HG03439 (cell line): Measurements from ENCODE around the gene AATK.
"Not testable (repeated sequence)": the region's sequence is repeated elsewhere in the genome, so short reads cannot be mapped to it uniquely, and the experiment has no call there.

ENCODE experiments used
- ATAC-seq: cut with Tn5 transposase; IDR thresholded peaks from one replicate; pipeline ENCODE4 v1.9.1; 2021; ENCODE audit warnings: mild to moderate bottlenecking, moderate library complexity; ENCODE audit not compliant: unreplicated experiment

AATK gene

DNA sequence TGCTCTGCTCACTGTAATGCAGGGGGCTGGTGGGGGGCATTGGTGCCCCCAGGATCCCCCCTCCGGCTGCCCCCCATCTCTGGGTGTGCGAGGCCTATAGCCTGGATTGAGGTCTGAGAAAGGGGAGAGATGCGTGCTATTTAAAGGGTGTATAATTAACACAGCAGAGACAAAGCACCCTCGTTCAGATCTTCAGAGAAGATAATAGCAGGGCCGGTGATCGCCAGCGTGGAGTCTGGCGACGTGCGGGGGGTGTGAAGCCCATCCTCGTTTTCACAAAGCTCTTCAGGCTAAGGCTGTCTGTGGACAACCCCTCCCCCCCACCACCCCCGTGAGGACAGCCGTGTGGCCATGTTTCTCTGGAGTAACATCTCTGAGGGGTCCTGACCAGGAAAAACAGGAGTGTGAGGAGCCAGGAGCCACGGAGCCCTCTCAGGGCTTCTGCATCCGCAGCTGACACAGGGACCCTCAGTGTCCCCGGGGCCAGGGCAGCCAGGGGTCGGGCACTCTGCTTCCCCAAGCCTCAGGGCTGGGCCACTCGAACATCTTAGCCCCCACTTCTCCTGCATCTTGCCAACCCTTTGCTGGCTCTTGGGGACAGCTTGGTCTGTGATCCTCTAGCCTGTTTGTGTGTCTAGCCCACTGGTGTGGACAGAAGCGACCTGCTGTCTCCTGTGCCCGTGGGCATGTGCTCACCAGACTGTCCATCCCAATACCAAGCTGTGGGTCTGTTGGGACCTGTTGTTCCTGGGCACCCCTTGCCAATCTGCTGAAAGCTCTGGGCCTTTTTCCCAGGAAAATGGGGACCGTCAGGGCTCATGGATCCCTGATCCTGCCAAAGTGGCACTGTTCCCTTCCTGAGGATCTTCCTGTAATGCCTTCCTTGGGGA lies 72.2 kb downstream of the AATK start:
- no peak for ATAC-seq

DNA sequence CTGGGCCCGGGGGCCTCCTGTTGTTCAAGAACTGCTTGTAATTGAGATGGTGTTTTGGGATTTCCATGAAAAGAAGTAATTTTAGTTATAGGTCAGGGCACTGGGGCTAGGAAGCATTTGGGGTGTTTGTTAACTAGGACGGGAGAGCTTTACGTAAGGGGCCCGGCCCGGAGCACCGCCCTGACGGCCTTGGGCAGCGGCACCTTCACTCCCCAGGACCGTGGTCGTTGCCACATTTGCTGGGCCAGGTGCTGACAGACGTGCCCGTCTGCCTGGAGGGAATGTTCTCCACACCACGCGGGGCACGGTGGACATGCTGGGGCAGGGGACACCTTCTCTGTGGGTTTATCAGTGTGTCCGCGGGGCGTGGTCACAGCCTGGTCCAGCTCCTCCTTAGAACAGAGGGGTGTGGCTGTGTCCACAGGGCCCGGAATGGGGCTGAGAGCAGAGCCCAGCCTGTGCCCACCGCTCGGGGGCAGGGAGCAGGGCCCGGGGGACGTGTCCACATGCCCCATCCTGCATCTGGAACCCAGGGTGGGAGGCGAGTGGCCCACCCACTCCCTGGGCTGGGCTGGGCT lies 73.4 kb downstream of the AATK start:
- ATAC-seq = no peak

DNA sequence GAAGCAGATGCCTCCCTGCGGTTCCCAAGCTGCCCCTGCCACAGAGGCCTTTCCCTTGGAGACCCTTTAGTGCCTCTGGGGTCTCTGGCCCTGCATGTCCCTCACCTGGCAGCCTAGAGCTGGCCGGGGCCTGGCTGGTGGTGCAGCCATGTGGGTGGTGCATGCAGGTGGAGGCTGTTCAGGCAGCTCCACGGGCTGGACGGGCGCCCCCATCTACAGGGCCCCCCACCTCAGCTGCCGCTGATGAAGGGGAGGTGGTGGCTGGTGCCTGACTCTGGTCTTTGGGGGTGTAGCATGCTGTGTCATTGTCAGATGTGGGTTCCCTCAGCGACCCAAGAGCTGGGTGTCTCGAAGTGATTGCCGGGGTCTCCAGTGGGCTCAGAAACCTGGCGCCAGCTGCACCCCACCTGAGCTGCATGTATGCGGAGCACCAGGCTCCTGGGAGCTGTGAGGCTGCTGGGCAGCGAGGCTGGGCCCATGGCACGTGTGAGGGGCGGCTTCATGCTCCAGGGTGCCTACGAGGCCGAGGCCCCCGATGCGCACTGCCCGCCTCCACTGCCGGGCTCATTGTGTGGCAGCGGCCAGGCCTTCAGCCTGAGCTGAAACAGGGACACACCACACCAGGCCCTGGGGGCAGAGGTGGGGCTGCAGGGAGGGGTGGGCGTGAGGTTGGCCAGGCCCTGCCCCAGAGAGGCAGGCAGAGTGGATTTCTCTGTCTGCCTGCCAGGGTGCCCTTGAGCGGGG lies 74.1 kb downstream of the AATK start:
- ATAC-seq = no peak

- no peak for ATAC-seq
These were observed 74.9 kb downstream of the AATK start for GRCh38 chr17:81091154-81091553.

- no peak for ATAC-seq
These were observed 75.5 kb downstream of the AATK start for GRCh38 chr17:81090361-81091136.

DNA sequence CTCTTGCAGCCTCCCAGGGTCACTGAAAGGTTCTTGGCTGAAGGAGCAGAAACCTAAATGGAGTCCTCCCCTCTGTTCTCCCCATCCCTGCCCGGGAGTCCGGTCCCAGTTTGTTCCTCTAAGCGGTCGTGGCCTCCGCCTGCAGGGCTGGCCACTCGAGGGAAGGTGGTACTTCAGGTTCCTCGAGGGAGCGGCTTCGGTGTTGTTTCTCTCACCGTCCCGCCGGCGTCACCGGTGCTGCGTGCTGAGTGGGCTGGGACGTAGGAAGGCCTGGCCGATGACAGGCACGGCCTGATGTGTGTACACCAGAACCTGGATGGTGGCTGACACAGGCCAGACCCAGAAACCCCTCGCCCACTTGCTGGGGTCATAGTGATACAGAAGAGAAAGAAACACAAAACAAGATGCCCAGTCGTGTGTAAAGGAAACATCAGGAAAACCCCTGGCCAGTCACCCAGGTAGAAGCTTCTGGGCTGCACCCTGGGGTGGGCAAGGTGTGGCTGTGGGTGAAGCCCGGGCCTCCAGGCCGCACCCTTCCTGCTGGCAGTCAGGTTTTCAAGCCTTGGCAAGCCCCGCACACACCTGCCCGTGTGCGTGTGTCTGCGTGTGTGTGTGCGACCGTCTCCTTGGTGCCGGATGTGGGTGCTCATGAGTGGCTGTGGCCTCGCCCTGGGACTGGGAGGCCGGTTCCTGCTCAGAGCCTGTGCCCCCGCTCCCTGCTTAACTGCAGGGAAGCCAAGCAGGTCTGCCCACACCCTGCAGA lies 79.1 kb downstream of the AATK start:
- ATAC-seq = no peak

GRCh38 chr17:81085420-81085911 lies 80.6 kb downstream of the AATK start:
- no peak for ATAC-seq

DNA sequence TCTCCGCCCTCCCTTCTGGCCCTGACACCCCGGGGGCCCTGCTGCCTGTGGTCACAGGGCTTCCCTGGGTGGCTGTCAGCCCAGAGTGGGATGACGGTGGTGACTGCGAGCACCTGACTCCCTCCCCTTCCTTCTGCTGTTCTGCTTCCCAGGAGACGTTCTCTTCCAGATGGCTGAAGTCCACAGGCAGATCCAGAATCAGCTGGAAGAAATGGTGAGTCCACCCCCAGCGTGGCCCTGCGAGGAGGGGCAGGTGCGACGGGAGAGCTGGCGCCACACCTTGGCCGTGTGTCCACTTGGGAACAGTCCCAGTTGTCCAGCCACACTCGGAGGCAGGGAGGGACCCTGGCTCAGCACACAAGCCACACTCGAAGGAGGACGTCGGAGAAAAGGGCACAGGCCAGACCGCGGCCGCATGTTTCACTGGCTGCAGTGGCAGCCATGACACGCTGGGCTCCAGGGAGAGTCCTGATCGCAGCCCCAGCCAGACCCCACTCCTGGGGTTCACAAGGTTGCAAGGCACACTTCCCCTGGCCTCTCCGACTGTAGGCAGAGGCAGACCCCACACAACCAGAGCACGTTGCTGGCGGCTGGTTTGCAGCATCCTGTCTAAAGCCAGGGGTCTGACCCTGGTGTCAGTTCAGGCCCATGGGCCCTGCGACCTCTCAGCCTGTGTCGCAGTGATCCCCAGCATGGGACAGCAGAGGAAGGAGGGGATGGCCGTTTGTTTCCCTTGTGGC lies 81.2 kb downstream of the AATK start:
- ATAC-seq = no peak

DNA sequence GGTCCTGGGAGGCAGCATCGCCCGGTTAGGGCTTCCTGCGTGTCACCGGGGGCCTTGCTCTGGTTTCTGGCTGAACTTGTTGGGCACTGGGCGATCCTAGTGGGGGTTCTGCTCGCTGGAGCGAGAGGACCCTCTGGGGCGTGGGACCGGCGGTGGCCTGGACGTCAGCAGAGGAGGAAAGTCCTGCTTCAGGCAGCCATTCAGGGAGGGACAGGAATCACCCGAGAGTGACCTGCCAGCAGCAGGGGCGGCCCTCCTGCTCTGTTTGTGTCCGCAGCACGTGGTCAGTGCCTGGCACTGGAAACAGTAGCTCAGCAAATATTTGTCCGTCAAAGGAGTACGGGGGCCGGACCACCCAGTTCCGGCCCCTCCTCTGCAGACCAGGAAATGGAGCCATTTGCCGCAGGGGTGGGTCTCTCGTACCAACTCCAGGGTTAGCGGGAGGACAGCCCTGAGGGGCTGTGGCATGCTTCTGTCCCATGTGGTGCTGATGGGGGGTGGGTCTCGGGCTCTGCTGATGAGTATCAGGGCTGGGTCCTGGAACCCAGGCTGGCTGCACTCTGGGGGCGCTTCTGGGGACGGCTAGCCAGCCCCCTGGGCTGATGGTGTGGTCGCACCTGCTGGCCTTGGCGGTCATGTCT lies 82.8 kb downstream of the AATK start:
- ATAC-seq = no peak

DNA sequence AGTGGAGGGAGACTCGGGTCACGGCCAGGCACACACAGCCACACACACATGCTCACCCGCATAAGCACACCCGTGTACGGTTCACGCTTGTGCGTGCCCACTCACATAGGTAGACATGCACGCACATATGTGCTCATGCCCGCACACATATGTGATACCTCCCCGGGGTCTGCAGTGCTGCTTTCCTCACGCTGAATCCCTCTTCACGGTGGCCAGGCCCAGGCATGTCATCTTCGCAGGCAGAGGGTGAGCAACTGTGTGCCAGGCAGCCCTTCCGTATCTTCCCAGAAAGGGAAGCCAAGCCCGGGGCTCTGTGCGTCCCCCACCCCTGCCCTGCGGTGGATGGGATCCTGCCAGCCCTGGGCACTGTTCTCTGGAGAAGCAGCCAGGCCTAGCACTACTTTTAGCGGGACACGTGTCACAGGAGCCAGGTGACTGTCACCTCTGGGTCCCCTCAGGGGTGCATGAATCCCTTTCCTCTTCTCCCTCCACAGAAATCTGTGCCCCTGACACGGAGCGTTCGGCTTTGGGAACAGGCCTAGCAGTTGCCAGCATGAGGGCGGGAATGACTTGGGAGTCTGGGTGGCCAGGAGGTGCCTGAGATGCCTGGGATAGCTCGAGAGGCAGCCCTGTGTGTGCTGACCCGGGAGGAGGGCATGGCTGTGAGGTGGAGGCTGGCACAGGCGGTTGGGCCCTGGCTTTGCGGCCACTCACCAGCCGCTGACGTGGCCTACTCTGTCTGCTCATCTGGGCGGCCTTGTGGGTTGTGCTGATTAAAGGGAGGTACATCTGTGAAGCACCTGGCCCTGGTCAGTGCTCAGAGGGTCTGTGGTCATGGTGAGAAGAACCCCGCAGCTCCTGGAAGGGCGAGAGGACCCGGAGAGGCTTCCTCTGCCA lies 83.6 kb downstream of the AATK start:
- ATAC-seq = no peak

GRCh38 chr17:81081222-81082176 lies 84.5 kb downstream of the AATK start:
- no peak for ATAC-seq

- no peak for ATAC-seq
These were observed 86.0 kb downstream of the AATK start for GRCh38 chr17:81080019-81080418.

DNA sequence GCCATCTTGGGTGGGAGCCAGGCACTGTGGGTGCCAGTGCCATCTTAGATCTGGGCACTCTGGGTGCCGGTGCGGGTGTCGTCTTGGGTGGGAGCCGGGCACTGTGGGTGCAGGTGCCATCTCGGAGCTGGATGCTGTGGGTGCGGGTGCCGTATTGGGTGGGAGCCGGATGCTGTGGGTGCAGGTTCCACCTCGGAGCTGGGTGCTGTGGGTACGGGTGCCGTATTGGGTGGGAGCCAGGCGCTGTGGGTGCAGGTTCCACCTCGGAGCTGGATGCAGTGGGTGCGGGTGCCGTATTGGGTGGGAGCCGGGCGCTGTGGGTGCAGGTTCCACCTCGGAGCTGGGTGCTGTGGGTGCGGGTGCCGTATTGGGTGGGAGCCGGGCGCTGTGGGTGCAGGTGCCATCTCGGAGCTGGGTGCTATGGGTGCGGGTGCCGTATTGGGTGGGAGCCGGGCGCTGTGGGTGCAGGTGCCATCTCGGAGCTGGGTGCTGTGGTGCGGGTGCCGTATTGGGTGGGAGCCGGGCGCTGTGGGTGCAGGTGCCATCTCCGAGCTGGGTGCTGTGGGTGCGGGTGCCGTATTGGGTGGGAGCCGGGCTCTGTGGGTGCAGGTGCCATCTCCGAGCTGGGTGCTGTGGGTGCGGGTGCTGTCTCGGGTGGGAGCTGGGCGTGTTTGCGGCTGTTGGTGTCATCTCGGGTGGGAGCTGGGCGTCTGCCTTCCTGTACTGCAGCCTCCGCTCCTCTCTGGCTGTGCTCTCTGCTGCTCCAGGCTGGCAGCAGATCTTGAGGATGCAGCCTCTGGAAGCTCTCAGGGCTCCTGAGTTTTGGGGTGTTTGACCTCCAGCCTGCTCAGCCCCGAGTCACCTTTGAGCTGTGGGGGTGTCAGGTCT lies 87.8 kb downstream of the AATK start:
- ATAC-seq = not testable (repeated sequence)

DNA sequence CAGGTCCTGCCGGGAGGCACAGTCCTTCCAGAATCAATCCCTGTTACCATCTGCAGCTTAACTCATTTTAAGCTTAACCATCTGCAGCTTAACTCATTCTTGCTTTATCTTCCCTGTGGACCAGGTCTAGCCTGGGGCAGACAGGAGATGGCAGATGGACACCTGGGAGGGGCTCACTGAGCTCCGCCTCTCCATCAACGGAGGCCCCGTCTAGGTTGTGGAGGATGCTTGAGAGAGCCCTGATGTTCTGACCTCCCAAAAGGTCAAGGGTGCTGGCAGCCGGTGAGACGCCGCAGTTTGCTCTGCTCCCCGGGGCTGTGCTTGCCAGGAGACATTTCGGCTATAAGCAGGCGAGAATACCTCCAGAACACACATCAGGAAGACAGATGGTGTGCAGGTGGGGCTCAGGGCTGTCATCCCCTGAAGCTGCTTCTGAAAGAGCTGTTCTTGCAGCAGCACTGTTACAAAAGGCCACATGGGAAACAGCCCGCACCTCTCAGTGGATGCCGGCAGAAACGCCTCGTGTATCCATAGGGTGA lies 89.8 kb downstream of the AATK start:
- no peak for ATAC-seq

DNA sequence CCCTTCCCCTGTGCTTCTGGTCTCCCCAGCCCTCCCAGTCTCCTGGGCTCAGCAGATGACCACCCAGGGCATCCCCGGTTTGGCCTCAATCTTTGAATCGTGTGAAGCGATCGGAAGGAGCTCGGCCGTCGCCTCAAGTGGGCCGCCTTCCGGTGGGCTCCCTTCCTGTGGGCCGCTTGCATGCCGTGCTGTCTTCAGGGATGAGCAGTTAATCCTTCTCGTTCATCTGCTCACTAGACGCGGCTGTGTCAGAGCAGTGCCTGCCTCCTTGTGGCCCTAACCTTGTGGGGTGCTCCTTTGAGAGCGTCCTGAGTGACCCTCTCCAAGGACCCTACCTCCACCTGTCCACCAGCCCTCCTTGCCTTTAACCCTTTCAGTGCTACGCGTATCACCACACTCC lies 90.7 kb downstream of the AATK start:
- no peak for ATAC-seq

DNA sequence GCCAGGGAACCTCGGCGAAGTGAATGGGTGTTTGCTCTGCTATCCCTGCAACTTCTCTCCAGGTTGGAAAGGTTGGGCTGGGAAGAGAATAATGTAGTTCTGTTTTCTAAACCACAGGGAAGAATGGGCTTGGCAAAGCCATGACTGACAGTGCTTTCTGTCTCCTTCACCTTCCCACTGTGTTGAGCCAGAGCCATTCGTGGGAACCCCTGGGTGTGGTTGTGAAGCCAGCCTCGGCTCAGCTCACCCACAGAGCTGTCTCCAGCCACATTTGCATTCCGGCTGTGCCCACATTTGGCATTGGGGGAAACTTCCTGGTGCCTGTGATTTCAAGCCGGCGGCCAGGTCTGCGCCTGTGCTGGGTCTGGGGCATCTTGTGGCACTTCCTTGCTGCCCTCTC lies 91.1 kb downstream of the AATK start:
- no peak for ATAC-seq
